ENCODE measurements around the gene DMAC2. TPM values are rescaled to one million over a fixed set of nuclear protein-coding genes. Genes with fewer than 3 reads are reported as not detected.

Gene DMAC2
- total and polyA plus RNA-seq, 2 donors from 2014 or later = 43.9 to 73.9 TPM

DNA sequence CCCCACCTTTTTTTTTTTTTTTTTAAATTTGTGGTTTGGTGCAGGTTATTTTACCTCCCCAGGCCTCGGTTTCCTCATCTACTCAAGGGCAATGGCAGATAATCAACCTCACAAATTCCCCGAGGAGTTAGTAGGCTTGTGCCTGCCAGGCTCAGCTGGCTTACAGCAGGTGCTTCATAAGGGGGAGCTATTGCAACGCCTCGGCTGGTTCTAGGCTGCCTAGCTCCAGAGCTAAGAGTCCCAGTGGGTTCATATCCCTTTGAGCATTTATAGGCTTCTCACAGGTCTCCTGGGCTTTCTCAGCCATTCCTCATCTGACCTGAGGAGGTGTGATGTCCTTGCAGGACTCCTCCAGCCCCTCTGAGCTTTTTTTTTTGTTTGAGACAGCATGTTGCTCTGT is 31.5 kb downstream of the DMAC2 start:
- H3K36me3 ChIP-seq (ENCODE audit: control insufficient read depth in 2 of 3, insufficient read depth in 3 of 3, low read length in 3 of 3) = peaks cover 0 to 10% (median 4%) of the 10 kb centered on the region in 3 donors
- TF ChIP-seq, protein P1, sequence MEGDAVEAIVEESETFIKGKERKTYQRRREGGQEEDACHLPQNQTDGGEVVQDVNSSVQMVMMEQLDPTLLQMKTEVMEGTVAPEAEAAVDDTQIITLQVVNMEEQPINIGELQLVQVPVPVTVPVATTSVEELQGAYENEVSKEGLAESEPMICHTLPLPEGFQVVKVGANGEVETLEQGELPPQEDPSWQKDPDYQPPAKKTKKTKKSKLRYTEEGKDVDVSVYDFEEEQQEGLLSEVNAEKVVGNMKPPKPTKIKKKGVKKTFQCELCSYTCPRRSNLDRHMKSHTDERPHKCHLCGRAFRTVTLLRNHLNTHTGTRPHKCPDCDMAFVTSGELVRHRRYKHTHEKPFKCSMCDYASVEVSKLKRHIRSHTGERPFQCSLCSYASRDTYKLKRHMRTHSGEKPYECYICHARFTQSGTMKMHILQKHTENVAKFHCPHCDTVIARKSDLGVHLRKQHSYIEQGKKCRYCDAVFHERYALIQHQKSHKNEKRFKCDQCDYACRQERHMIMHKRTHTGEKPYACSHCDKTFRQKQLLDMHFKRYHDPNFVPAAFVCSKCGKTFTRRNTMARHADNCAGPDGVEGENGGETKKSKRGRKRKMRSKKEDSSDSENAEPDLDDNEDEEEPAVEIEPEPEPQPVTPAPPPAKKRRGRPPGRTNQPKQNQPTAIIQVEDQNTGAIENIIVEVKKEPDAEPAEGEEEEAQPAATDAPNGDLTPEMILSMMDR (IDR thresholded peaks at IDR 0.05; ENCODE audit: borderline replicate concordance, extremely low read depth, insufficient read depth) = no peak
- H3K9me3 ChIP-seq (ENCODE audit: control insufficient read depth in 2 of 3, insufficient read depth in 1 of 3, low read length in 3 of 3) = no peaks in the 10 kb centered on the region
- DNase-seq = no peak
- no peak overlapping the region for H3K9ac ChIP-seq (ENCODE audit: low read length in 3 of 3)
- no peak overlapping the region for H3K4me3 ChIP-seq (ENCODE audit: low read length in 3 of 3)
- intact Hi-C loops (cut with DNase I) = no loop called here
- H3K4me1 ChIP-seq (ENCODE audit: control insufficient read depth in 2 of 3, insufficient read depth in 2 of 3, low read depth in 1 of 3, low read length in 3 of 3) = peaks cover 0 to 12% (median 0%) of the 10 kb centered on the region in 3 donors
- H3K27me3 ChIP-seq (ENCODE audit: control insufficient read depth, insufficient read depth, low read length) = no peaks in the 10 kb centered on the region
- FAIRE-seq = no peak
- no peak overlapping the region for H3K27ac ChIP-seq (ENCODE audit: low read depth in 2 of 2, low read length in 2 of 2)

- DNase-seq (peak in 1 of 5 donors; percentile 29), FAIRE-seq (no peak)
- H3K27ac ChIP-seq (ENCODE audit: low read depth in 2 of 2, low read length in 2 of 2) = no peak overlapping the region
- no peaks in the 10 kb centered on the region for H3K9me3 ChIP-seq (ENCODE audit: control insufficient read depth in 2 of 3, insufficient read depth in 1 of 3, low read length in 3 of 3)
- H3K36me3 ChIP-seq (ENCODE audit: control insufficient read depth in 2 of 3, insufficient read depth in 3 of 3, low read length in 3 of 3) = peaks cover 0 to 5% (median 4%) of the 10 kb centered on the region in 3 donors
- intact Hi-C loops (cut with DNase I) = no loop called here
- H3K4me1 ChIP-seq (ENCODE audit: control insufficient read depth in 2 of 3, insufficient read depth in 2 of 3, low read depth in 1 of 3, low read length in 3 of 3) = peaks cover 0 to 17% (median 0%) of the 10 kb centered on the region in 3 donors
- no peaks in the 10 kb centered on the region for H3K27me3 ChIP-seq (ENCODE audit: control insufficient read depth, insufficient read depth, low read length)
- no peak overlapping the region for H3K9ac ChIP-seq (ENCODE audit: low read length in 3 of 3)
- no peak overlapping the region for H3K4me3 ChIP-seq (ENCODE audit: low read length in 3 of 3)
- TF ChIP-seq, protein P1 (IDR thresholded peaks at IDR 0.05; ENCODE audit: borderline replicate concordance, extremely low read depth, insufficient read depth) = no peak
Measured at GRCh38 chr19:41407271-41407670, 32.4 kb downstream of the DMAC2 start.

- TF ChIP-seq, protein P1 (IDR thresholded peaks at IDR 0.05; ENCODE audit: borderline replicate concordance, extremely low read depth, insufficient read depth) = no peak
- intact Hi-C loops (cut with DNase I) = no loop called here
- H3K9me3 ChIP-seq (ENCODE audit: control insufficient read depth in 2 of 3, insufficient read depth in 1 of 3, low read length in 3 of 3) = no peaks in the 10 kb centered on the region
- no peak for DNase-seq
- no peaks in the 10 kb centered on the region for H3K27me3 ChIP-seq (ENCODE audit: control insufficient read depth, insufficient read depth, low read length)
- no peak for FAIRE-seq
- no peak overlapping the region for H3K4me3 ChIP-seq (ENCODE audit: low read length in 3 of 3)
- H3K9ac ChIP-seq (ENCODE audit: low read length in 3 of 3) = no peak overlapping the region
- H3K4me1 ChIP-seq (ENCODE audit: control insufficient read depth in 2 of 3, insufficient read depth in 2 of 3, low read depth in 1 of 3, low read length in 3 of 3) = peaks cover 0 to 17% (median 0%) of the 10 kb centered on the region in 3 donors
- no peak overlapping the region for H3K27ac ChIP-seq (ENCODE audit: low read depth in 2 of 2, low read length in 2 of 2)
- peaks cover 0 to 3% (median 0%) of the 10 kb centered on the region in 3 donors for H3K36me3 ChIP-seq (ENCODE audit: control insufficient read depth in 2 of 3, insufficient read depth in 3 of 3, low read length in 3 of 3)
Measured at GRCh38 chr19:41405776-41406175, 33.9 kb downstream of the DMAC2 start.

All from kidney (tissue), 14 donors.